HEK293 (cell line): Measurements from ENCODE around the gene SERPINA6.

Experiments used
- CTCF ChIA-PET: fragments of 350-600 bp; formaldehyde crosslinking; extraction: SDS; loops from one replicate; lab custom pipeline; 2021; ENCODE audit warnings: antibody characterized with exemption; lab: Yijun Ruan, JAX
- POLR2A ChIA-PET: fragments of 300-600 bp; formaldehyde crosslinking; extraction: SDS; loops from one replicate; lab custom pipeline; 2020; ENCODE audit warnings: antibody characterized with exemption, inconsistent platforms; lab: Yijun Ruan, JAX
- H3K27ac ChIP-seq: fragments of 200-500 bp; sonication (Bioruptor generic); 2 replicates; pipeline ENCODE4 v1.5.1; 2014; ENCODE audit warnings: low read depth, low read length, control low read depth, inconsistent platforms; ENCODE audit errors: extremely low read depth
- H3K36me3 ChIP-seq, 2 experiments: fragments of 200-500 bp in 1 of 2; sonication (Bioruptor generic) in 1 of 2; 1 replicate in 1 of 2; 2 replicates in 1 of 2; pipeline ENCODE4 v1.5.1; 2014 to 2017; ENCODE audit warnings: inconsistent platforms in 2 of 2, low read length in 2 of 2; ENCODE audit not compliant: control insufficient read depth in 2 of 2, insufficient read depth in 1 of 2
- H3K4me1 ChIP-seq: fragments of 200-500 bp; sonication (Bioruptor generic); 2 replicates; pipeline ENCODE4 v1.5.1; 2014; ENCODE audit warnings: mild to moderate bottlenecking, low read length, inconsistent platforms; ENCODE audit not compliant: control insufficient read depth, insufficient read depth
- H3K4me3 ChIP-seq: 2 replicates; pipeline ENCODE4 v1.5.1; 2011; ENCODE audit warnings: low read depth, mild to moderate bottlenecking, control low read depth, low read length, moderate library complexity
- H3K9me3 ChIP-seq: fragments of 200-500 bp; sonication (Bioruptor generic); 2 replicates; pipeline ENCODE4 v1.5.1; 2014; ENCODE audit warnings: low read depth, low read length, inconsistent platforms; ENCODE audit not compliant: control insufficient read depth, insufficient read depth
- EGR2 ChIP-seq: fragments of 450-650 bp; formaldehyde crosslinking; IDR thresholded peaks from 2 replicates; pipeline ENCODE4 v1.5.1; 2016; ENCODE audit warnings: low read depth, missing biosample characterization, missing genetic modification characterization
- KLF9 ChIP-seq: fragments of 450-650 bp; formaldehyde crosslinking; IDR thresholded peaks from 2 replicates; pipeline ENCODE4 v1.5.1; 2016; ENCODE audit warnings: missing biosample characterization, missing genetic modification characterization, low read depth
- ZBTB20 ChIP-seq: fragments of 450-650 bp; formaldehyde crosslinking; IDR thresholded peaks from 2 replicates; pipeline ENCODE4 v1.5.1; 2016; ENCODE audit warnings: missing biosample characterization, missing genetic modification characterization
- ZBTB44 ChIP-seq: fragments of 450-650 bp; IDR thresholded peaks from 2 replicates; pipeline ENCODE4 v1.5.1; 2018; ENCODE audit warnings: missing biosample characterization, mild to moderate bottlenecking, missing genetic modification characterization
- ZBTB7A ChIP-seq: fragments of 450-650 bp; formaldehyde crosslinking; IDR thresholded peaks from 2 replicates; pipeline ENCODE4 v1.5.1; 2016; ENCODE audit warnings: low read depth, missing biosample characterization, missing genetic modification characterization
- ZNF133 ChIP-seq: fragments of 450-650 bp; formaldehyde crosslinking; IDR thresholded peaks from 2 replicates; pipeline ENCODE4 v1.5.1; 2016; ENCODE audit warnings: missing biosample characterization, missing genetic modification characterization
- ZNF19 ChIP-seq: fragments of 450-650 bp; formaldehyde crosslinking; IDR thresholded peaks from 2 replicates; pipeline ENCODE4; 2016; ENCODE audit warnings: missing biosample characterization, missing genetic modification characterization, low read depth
- ZNF221 ChIP-seq: fragments of 450-650 bp; formaldehyde crosslinking; IDR thresholded peaks from 2 replicates; pipeline ENCODE4 v1.5.1; 2017; ENCODE audit warnings: missing biosample characterization, missing genetic modification characterization, borderline replicate concordance
- ZNF274 ChIP-seq, 2 experiments: fragments of 200-500 bp in 1 of 2; fragments of 450-650 bp in 1 of 2; sonication (Bioruptor generic) in 1 of 2; formaldehyde crosslinking in 1 of 2; IDR thresholded peaks; 2 replicates each; pipeline versions ENCODE4 v1.5.1 to v1.6.1; 2014 to 2016; ENCODE audit warnings: borderline replicate concordance in 1 of 2, inconsistent platforms in 1 of 2, low read length in 1 of 2, missing biosample characterization in 1 of 2, missing genetic modification characterization in 1 of 2
- ZNF354C ChIP-seq: fragments of 450-650 bp; formaldehyde crosslinking; IDR thresholded peaks from 2 replicates; pipeline ENCODE4 v1.5.1; 2016; ENCODE audit warnings: missing biosample characterization, missing genetic modification characterization, low read depth, borderline replicate concordance
- ZNF426 ChIP-seq: fragments of 450-650 bp; formaldehyde crosslinking; IDR thresholded peaks from 2 replicates; pipeline ENCODE4 v1.5.1; 2017; ENCODE audit warnings: missing biosample characterization, missing genetic modification characterization, mild to moderate bottlenecking, inconsistent platforms, moderate library complexity
- ZNF449 ChIP-seq: fragments of 450-650 bp; formaldehyde crosslinking; IDR thresholded peaks from 2 replicates; pipeline ENCODE4 v1.5.1; 2017; ENCODE audit warnings: missing biosample characterization, mild to moderate bottlenecking, missing genetic modification characterization, moderate library complexity
- ZNF560 ChIP-seq: fragments of 450-650 bp; formaldehyde crosslinking; IDR thresholded peaks from 2 replicates; pipeline ENCODE4 v1.5.1; 2017; ENCODE audit warnings: missing biosample characterization, missing genetic modification characterization, borderline replicate concordance
- ZNF610 ChIP-seq: fragments of 450-650 bp; formaldehyde crosslinking; IDR thresholded peaks from 2 replicates; pipeline ENCODE4 v1.5.1; 2016; ENCODE audit warnings: missing biosample characterization, missing genetic modification characterization, borderline replicate concordance
- ZNF629 ChIP-seq: fragments of 450-650 bp; formaldehyde crosslinking; IDR thresholded peaks from 2 replicates; pipeline ENCODE4 v1.5.1; 2017; ENCODE audit warnings: missing biosample characterization, missing genetic modification characterization
- ZNF768 ChIP-seq: fragments of 450-650 bp; formaldehyde crosslinking; IDR thresholded peaks from 2 replicates; pipeline ENCODE4 v1.5.1; 2018; ENCODE audit warnings: missing biosample characterization, mild to moderate bottlenecking, missing genetic modification characterization
- TF ChIP-seq, protein P1 (sequence below): fragments of 450-650 bp; formaldehyde crosslinking; conservative IDR thresholded peaks from 2 replicates; pipeline ENCODE4 v1.5.1; 2016; ENCODE audit warnings: low read depth, missing biosample characterization, missing genetic modification characterization
- TF ChIP-seq, protein P2 (sequence below): fragments of 450-650 bp; formaldehyde crosslinking; IDR thresholded peaks from 2 replicates; pipeline ENCODE4 v1.5.1; 2016; ENCODE audit warnings: missing biosample characterization, missing genetic modification characterization

SERPINA6 gene

GRCh38 chr14:94303111-94303510 is 20.0 kb downstream of the SERPINA6 start:
- TF ChIP-seq ZBTB7A (tag by site-specific recombination) (no peak), ZNF629 (no peak), ZBTB44 (tag by site-specific recombination) (no peak), ZNF221 (tag by site-specific recombination) (no peak), ZBTB20 (tag by site-specific recombination) (no peak), ZNF768 (tag by site-specific recombination) (no peak), ZNF133 (no peak), ZNF354C (tag by site-specific recombination) (no peak), EGR2 (tag by site-specific recombination) (no peak), ZNF274 (IDR thresholded peaks at IDR 0.05; ENCODE audit: low read length) (no peak), ZNF274 (tag by site-specific recombination; IDR thresholded peaks at IDR 0.05; ENCODE audit: borderline replicate concordance) (no peak), ZNF560 (no peak), ZNF449 (tag by site-specific recombination) (no peak), ZNF19 (tag by site-specific recombination) (no peak), KLF9 (tag by site-specific recombination) (no peak), ZNF610 (tag by site-specific recombination) (no peak), ZNF426 (tag by site-specific recombination) (no peak)
- TF ChIP-seq, protein P1, sequence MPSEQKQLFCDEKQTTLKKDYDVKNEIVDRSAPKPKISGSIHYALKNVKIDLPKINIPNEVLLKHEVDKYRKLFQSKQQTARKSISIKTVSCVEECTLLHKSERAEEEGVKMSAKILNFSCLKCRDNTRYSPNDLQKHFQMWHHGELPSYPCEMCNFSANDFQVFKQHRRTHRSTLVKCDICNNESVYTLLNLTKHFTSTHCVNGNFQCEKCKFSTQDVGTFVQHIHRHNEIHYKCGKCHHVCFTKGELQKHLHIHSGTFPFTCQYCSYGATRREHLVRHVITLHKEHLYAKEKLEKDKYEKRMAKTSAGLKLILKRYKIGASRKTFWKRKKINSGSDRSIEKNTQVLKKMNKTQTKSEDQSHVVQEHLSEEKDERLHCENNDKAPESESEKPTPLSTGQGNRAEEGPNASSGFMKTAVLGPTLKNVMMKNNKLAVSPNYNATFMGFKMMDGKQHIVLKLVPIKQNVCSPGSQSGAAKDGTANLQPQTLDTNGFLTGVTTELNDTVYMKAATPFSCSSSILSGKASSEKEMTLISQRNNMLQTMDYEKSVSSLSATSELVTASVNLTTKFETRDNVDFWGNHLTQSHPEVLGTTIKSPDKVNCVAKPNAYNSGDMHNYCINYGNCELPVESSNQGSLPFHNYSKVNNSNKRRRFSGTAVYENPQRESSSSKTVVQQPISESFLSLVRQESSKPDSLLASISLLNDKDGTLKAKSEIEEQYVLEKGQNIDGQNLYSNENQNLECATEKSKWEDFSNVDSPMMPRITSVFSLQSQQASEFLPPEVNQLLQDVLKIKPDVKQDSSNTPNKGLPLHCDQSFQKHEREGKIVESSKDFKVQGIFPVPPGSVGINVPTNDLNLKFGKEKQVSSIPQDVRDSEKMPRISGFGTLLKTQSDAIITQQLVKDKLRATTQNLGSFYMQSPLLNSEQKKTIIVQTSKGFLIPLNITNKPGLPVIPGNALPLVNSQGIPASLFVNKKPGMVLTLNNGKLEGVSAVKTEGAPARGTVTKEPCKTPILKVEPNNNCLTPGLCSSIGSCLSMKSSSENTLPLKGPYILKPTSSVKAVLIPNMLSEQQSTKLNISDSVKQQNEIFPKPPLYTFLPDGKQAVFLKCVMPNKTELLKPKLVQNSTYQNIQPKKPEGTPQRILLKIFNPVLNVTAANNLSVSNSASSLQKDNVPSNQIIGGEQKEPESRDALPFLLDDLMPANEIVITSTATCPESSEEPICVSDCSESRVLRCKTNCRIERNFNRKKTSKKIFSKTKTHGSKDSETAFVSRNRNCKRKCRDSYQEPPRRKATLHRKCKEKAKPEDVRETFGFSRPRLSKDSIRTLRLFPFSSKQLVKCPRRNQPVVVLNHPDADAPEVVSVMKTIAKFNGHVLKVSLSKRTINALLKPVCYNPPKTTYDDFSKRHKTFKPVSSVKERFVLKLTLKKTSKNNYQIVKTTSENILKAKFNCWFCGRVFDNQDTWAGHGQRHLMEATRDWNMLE (tag by site-specific recombination): no peak
- TF ChIP-seq, protein P2, sequence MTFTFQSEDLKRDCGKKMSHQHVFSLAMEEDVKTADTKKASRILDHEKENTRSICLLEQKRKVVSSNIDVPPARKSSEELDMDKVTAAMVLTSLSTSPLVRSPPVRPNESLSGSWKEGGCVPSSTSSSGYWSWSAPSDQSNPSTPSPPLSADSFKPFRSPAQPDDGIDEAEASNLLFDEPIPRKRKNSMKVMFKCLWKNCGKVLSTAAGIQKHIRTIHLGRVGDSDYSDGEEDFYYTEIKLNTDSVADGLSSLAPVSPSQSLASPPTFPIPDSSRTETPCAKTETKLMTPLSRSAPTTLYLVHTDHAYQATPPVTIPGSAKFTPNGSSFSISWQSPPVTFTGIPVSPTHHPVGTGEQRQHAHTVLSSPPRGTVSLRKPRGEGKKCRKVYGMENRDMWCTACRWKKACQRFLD (tag by site-specific recombination): no peak
- Histone ChIP-seq H3K4me3 (no peak overlapping the region), H3K4me1 (no peaks in the 10 kb centered on the region), H3K36me3 (no peaks in the 10 kb centered on the region), H3K9me3 (no peaks in the 10 kb centered on the region), H3K27ac (no peak overlapping the region)
- CTCF ChIA-PET: no interaction called here
- POLR2A ChIA-PET: no interaction called here
